DND-41 (cell line): Measurements from ENCODE around the gene GPR12.

Experiments used
- EZH2 ChIP-seq: IDR thresholded peaks from 3 replicates; pipeline ENCODE4 v1.6.1; 2012; ENCODE audit warnings: borderline replicate concordance, low read depth, mild to moderate bottlenecking, moderate library complexity, low read length, inconsistent platforms; ENCODE audit not compliant: severe bottlenecking
- TF ChIP-seq, protein P1 (sequence below): IDR thresholded peaks from 2 replicates; pipeline ENCODE4 v1.5.1; 2012; ENCODE audit warnings: borderline replicate concordance, low read length, moderate library complexity, mild to moderate bottlenecking; ENCODE audit not compliant: poor library complexity, severe bottlenecking; ENCODE audit errors: extremely low read depth

DNA sequence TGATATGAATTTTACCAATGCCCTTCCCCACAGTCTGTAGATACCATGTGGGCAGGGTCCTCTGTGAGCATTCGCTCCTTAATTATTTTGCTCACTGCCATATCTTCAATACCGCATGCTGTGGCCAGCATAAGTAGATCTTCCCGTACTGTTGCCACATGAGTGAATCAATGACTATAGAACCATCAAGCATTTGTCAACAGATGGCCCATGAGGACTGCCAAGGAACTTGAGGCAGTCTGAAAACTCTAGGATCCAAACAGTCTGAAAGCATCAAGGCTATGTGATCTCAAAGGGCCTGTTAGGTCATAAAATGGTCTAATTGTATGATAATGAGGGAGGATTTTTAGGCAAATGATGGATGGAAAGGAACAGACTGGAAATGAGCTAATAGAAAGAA, 27.4 kb upstream of the GPR12 start:
- TF ChIP-seq, protein P1, sequence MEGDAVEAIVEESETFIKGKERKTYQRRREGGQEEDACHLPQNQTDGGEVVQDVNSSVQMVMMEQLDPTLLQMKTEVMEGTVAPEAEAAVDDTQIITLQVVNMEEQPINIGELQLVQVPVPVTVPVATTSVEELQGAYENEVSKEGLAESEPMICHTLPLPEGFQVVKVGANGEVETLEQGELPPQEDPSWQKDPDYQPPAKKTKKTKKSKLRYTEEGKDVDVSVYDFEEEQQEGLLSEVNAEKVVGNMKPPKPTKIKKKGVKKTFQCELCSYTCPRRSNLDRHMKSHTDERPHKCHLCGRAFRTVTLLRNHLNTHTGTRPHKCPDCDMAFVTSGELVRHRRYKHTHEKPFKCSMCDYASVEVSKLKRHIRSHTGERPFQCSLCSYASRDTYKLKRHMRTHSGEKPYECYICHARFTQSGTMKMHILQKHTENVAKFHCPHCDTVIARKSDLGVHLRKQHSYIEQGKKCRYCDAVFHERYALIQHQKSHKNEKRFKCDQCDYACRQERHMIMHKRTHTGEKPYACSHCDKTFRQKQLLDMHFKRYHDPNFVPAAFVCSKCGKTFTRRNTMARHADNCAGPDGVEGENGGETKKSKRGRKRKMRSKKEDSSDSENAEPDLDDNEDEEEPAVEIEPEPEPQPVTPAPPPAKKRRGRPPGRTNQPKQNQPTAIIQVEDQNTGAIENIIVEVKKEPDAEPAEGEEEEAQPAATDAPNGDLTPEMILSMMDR, result no peak
- TF ChIP-seq EZH2, result no peak
